ENCODE results near the gene EFCC1. TPM values are rescaled to one million over a fixed set of nuclear protein-coding genes. Genes with fewer than 3 reads are reported as not detected.

EFCC1 gene
- total RNA-seq, 2 experiments from 2014 or later = 0.22 to 0.25 TPM

DNA sequence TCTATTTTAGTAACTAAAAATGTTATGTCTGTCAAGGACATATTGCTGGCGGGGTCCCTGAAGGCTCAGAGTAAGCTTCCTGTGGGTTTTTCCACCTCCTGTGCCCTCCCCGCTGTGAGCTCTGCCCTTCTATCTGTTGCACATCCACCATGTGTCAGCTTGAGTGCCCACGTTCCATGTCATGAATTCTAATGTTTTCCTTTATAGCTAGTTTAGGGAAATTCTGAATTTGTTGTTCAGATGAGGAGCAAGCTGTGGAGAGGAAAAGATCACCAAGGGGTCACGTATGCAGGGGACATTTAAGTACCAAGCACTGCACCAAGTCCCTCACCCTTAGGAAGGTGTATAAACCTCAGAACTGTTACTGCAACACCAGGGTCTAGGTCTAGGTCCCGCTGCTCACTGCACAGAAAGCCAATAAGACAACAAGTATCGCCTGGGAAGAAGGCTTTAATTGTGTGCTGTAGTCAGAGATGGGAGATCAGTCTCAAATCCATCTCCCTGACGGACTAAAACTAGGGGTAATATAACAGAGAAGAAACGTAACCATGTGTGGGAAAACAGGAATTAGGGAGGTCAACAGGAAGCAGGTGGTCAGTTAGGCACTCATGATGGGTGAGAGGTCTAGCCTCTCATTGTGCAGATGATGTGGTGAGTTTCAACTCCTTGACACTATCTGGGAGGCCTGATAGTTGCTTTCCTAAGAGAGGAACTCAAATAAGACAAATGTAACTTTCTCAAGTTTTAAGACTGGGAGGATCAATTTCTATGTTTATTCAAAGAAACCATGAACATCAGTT lies 69.2 kb downstream of the EFCC1 start:
- intact Hi-C loops (cut with DNase I, micrococcal nuclease) = no loop called here
- CTCF ChIA-PET = no interaction called here
- H3K4me3 Mint-ChIP-seq = no peak overlapping the region
- peaks cover 5% of the 10 kb centered on the region for H3K4me1 ChIP-seq (ENCODE audit: insufficient read depth, low read length)
- TF ChIP-seq, protein P1, sequence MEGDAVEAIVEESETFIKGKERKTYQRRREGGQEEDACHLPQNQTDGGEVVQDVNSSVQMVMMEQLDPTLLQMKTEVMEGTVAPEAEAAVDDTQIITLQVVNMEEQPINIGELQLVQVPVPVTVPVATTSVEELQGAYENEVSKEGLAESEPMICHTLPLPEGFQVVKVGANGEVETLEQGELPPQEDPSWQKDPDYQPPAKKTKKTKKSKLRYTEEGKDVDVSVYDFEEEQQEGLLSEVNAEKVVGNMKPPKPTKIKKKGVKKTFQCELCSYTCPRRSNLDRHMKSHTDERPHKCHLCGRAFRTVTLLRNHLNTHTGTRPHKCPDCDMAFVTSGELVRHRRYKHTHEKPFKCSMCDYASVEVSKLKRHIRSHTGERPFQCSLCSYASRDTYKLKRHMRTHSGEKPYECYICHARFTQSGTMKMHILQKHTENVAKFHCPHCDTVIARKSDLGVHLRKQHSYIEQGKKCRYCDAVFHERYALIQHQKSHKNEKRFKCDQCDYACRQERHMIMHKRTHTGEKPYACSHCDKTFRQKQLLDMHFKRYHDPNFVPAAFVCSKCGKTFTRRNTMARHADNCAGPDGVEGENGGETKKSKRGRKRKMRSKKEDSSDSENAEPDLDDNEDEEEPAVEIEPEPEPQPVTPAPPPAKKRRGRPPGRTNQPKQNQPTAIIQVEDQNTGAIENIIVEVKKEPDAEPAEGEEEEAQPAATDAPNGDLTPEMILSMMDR (IDR thresholded peaks at IDR 0.05) = no peak
- H3K9me3 ChIP-seq (ENCODE audit: control insufficient read depth in 1 of 2, insufficient read depth in 1 of 2, low read length in 2 of 2) = no peaks in the 10 kb centered on the region
- ATAC-seq (ENCODE audit: poor library complexity) = no peak
- H3K4me1 Mint-ChIP-seq (ENCODE audit: low read depth) = peaks cover 11% of the 10 kb centered on the region
- no peak overlapping the region for H3K4me3 ChIP-seq (ENCODE audit: low read length)
- H3K36me3 Mint-ChIP-seq (ENCODE audit: low read depth) = no peaks in the 10 kb centered on the region
- H3K27ac ChIP-seq (ENCODE audit: low read depth in 1 of 2, low read length in 2 of 2) = no peak overlapping the region
- no peaks in the 10 kb centered on the region for H3K36me3 ChIP-seq (ENCODE audit: insufficient read depth, low read length)
- POLR2A ChIA-PET = interaction anchor here (1.0 to 4.5 kb wide), 2 partner anchors 14 to 50 kb away, joined by 3 to 47 read pairs; partner anchors contain the start of gene RAB43
- H3K27me3 ChIP-seq (ENCODE audit: control insufficient read depth in 1 of 2, insufficient read depth in 2 of 2, low read length in 2 of 2) = no peaks in the 10 kb centered on the region
- H3K9me3 Mint-ChIP-seq = no peaks in the 10 kb centered on the region
- peaks cover 14% of the 10 kb centered on the region for H3K27me3 Mint-ChIP-seq
- DNase-seq = no peak
- H3K27ac Mint-ChIP-seq = no peak overlapping the region

- CTCF ChIA-PET = interaction anchor here (0.7 kb wide), 1 partner anchor 15 kb away, joined by 3 read pairs; no protein-coding TSS in a partner anchor
- H3K27me3 ChIP-seq (ENCODE audit: control insufficient read depth in 1 of 2, insufficient read depth in 2 of 2, low read length in 2 of 2) = no peaks in the 10 kb centered on the region
- H3K36me3 ChIP-seq (ENCODE audit: insufficient read depth, low read length) = no peaks in the 10 kb centered on the region
- ATAC-seq (ENCODE audit: poor library complexity) (no peak), DNase-seq (no peak)
- no peaks in the 10 kb centered on the region for H3K9me3 Mint-ChIP-seq
- H3K4me1 ChIP-seq (ENCODE audit: insufficient read depth, low read length) = no peaks in the 10 kb centered on the region
- H3K4me3 ChIP-seq (ENCODE audit: low read length) = no peak overlapping the region
- no peaks in the 10 kb centered on the region for H3K9me3 ChIP-seq (ENCODE audit: control insufficient read depth in 1 of 2, insufficient read depth in 1 of 2, low read length in 2 of 2)
- POLR2A ChIA-PET = interaction anchor here (0.9 kb wide), 1 partner anchor 8 kb away, joined by 5 read pairs; no protein-coding TSS in a partner anchor
- TF ChIP-seq, protein P1 (IDR thresholded peaks at IDR 0.05) = no peak
- no peak overlapping the region for H3K4me3 Mint-ChIP-seq
- intact Hi-C loops (cut with DNase I, micrococcal nuclease) = no loop called here
- no peaks in the 10 kb centered on the region for H3K36me3 Mint-ChIP-seq (ENCODE audit: low read depth)
- H3K27ac Mint-ChIP-seq = no peak overlapping the region
- H3K27me3 Mint-ChIP-seq = no peaks in the 10 kb centered on the region
- H3K4me1 Mint-ChIP-seq (ENCODE audit: low read depth) = peaks cover 7% of the 10 kb centered on the region
- H3K27ac ChIP-seq (ENCODE audit: low read depth in 1 of 2, low read length in 2 of 2) = no peak overlapping the region
Measured at GRCh38 chr3:129077222-129077621, 76.1 kb downstream of the EFCC1 start.

DNA sequence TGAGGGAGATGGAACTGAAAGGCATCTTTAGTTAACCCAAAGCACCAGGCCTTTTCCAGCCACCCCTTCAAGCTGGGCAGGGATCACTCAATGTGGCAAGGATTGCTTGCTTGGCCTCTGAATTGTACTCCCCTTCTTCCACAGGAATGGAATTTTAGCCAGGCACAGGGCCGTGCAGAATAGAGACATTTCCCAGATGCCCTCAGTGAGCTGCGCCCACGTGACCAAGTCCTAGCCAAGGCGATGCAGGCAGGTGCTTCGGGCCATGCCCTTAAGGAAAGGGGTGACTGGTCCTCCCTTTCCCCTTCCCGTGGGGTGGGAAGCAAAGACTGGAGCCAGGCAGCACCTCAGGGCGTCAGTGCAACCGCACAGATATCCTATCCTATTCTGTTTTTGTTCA lies 77.4 kb downstream of the EFCC1 start:
- POLR2A ChIA-PET = no interaction called here

More for the DNA sequence above, 77.4 kb downstream of the EFCC1 start:
- intact Hi-C loops (cut with DNase I, micrococcal nuclease) = no loop called here
- Histone ChIP-seq H3K27ac (ENCODE audit: low read depth in 1 of 2, low read length in 2 of 2) (no peak overlapping the region), H3K27me3 (ENCODE audit: control insufficient read depth in 1 of 2, insufficient read depth in 2 of 2, low read length in 2 of 2) (no peaks in the 10 kb centered on the region), H3K36me3 (ENCODE audit: insufficient read depth, low read length) (no peaks in the 10 kb centered on the region), H3K4me3 (ENCODE audit: low read length) (no peak overlapping the region), H3K9me3 (ENCODE audit: control insufficient read depth in 1 of 2, insufficient read depth in 1 of 2, low read length in 2 of 2) (no peaks in the 10 kb centered on the region), H3K4me1 (ENCODE audit: insufficient read depth, low read length) (no peaks in the 10 kb centered on the region)
- no peaks in the 10 kb centered on the region for H3K36me3 Mint-ChIP-seq (ENCODE audit: low read depth)
- no peak overlapping the region for H3K27ac Mint-ChIP-seq
- no peak for DNase-seq
- CTCF ChIA-PET = no interaction called here
- no peak overlapping the region for H3K4me3 Mint-ChIP-seq
- ATAC-seq (ENCODE audit: poor library complexity) = no peak
- no peaks in the 10 kb centered on the region for H3K9me3 Mint-ChIP-seq
- peaks cover 12% of the 10 kb centered on the region for H3K4me1 Mint-ChIP-seq (ENCODE audit: low read depth)
- TF ChIP-seq, protein P1 (IDR thresholded peaks at IDR 0.05) = no peak
- no peaks in the 10 kb centered on the region for H3K27me3 Mint-ChIP-seq
